Fibroblast of mammary gland (primary cell): Measurements from ENCODE around the gene ACTR5.

Experiments used
- DNase-seq: peaks from one replicate; pipeline ENCODE4 v3.0.0-alpha.2; 2010; ENCODE audit warnings: low read depth
- H3K4me3 ChIP-seq: 2 replicates; pipeline ENCODE4 v1.5.1; 2011; ENCODE audit warnings: low read depth, mild to moderate bottlenecking, low read length, moderate library complexity; ENCODE audit not compliant: control insufficient read depth
- TF ChIP-seq, protein P1 (sequence below): conservative IDR thresholded peaks from 2 replicates; pipeline ENCODE4 v1.5.1; 2011; ENCODE audit warnings: low read depth, low read length, inconsistent platforms; ENCODE audit not compliant: control insufficient read depth, insufficient read depth

ACTR5 gene

DNA sequence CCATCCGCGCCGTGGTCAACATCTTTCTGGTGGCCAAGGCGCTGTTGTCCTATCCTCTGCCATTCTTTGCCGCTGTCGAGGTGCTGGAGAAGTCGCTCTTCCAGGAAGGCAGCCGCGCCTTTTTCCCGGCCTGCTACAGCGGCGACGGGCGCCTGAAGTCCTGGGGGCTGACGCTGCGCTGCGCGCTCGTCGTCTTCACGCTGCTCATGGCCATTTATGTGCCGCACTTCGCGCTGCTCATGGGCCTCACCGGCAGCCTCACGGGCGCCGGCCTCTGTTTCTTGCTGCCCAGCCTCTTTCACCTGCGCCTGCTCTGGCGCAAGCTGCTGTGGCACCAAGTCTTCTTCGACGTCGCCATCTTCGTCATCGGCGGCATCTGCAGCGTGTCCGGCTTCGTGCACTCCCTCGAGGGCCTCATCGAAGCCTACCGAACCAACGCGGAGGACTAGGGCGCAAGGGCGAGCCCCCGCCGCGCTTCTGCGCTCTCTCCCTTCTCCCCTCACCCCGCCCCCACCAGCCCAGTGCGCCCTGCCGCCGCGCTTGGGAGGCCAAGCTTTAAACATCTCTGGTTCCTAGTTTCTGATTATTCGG, 20.0 kb upstream of the ACTR5 start:
- DNase-seq, result no peak
- TF ChIP-seq, protein P1, sequence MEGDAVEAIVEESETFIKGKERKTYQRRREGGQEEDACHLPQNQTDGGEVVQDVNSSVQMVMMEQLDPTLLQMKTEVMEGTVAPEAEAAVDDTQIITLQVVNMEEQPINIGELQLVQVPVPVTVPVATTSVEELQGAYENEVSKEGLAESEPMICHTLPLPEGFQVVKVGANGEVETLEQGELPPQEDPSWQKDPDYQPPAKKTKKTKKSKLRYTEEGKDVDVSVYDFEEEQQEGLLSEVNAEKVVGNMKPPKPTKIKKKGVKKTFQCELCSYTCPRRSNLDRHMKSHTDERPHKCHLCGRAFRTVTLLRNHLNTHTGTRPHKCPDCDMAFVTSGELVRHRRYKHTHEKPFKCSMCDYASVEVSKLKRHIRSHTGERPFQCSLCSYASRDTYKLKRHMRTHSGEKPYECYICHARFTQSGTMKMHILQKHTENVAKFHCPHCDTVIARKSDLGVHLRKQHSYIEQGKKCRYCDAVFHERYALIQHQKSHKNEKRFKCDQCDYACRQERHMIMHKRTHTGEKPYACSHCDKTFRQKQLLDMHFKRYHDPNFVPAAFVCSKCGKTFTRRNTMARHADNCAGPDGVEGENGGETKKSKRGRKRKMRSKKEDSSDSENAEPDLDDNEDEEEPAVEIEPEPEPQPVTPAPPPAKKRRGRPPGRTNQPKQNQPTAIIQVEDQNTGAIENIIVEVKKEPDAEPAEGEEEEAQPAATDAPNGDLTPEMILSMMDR, result no peak
- H3K4me3 ChIP-seq, result no peak overlapping the region

- H3K4me3 ChIP-seq, result no peak overlapping the region
- DNase-seq, result no peak
- TF ChIP-seq, protein P1, result no peak
These were observed 19.2 kb upstream of the ACTR5 start for GRCh38 chr20:38728911-38729642.

DNA sequence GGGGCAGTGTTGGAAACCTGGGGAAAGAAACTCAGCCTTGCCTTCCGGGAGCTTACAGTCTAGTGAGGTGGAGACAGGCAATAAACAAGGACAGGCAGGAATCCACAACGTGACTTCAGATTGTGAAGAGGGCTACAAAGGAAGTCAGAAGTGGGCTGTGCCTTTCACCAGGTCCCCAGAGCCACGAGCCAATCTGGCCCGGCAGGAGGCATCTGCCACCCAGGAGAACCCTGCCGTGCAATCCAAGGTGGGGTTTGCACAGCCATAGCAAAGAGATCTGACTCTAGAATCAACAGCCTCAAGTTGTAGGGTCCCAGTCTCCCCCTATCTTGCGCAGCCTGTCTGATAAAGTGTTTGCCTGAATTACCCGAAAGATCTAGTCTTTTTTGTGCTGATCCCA, 18.5 kb upstream of the ACTR5 start:
- TF ChIP-seq, protein P1, result no peak
- H3K4me3 ChIP-seq, result no peak overlapping the region
- DNase-seq, result no peak

GRCh38 chr20:38730167-38730988, 17.9 kb upstream of the ACTR5 start:
- no peak for DNase-seq
- no peak overlapping the region for H3K4me3 ChIP-seq
- TF ChIP-seq, protein P1, result no peak

DNA sequence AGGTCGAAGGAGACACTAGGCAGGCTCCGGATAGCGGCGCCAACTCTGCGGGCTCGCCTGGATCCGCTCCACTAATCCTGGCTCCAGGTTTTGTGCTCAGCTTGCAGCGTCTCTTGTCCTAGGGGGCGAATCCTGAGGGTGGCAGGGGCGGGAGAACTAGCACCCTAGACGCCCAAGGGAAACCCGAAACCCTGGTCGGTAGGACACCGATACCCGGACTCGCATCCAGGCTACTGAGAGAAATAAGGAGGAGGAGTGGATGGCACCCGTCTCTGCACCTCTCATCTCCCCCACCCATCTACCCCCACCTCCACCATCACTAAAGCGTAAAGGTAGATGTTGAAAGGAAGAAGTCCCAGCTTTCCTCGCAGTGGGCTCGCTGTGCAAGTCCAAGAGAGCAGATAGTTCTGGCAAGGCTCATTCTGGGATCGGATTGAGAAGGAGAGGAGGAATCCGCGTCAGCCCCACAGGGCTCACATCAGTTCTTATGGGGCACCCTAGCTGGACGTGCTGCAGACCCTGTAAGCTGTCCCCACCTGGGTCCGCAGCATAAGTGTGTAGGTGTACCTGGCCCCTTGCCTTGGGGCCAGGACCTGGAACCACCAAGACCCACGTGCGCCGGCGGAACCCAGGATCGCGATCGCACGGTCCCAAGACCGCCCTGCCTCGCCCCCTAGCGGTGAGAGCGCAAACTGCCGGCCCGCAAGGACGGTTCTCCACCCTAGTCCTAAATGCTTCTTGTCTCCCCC, 17.1 kb upstream of the ACTR5 start:
- no peak overlapping the region for H3K4me3 ChIP-seq
- peak; percentile 51 for DNase-seq
- TF ChIP-seq, protein P1, result peak; percentile 87

DNA sequence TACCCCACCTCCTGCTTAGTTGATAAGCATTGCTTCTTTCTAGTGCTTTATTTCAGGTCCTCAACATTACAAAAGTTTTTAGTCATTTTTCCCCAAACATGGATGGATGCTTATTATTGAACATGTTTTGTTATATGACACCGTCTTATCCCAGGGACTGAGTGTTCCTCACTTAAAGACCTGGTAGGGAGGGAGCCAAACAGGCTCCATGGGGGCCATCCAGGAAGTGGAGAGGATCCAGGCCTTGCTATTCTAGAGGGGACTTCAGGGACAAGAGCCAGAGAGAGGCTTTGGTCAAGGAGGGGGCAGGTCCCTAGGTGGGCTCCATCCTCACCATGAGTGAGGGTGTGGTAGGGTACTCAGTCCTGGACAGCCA, 16.5 kb upstream of the ACTR5 start:
- TF ChIP-seq, protein P1, result no peak
- no peak for DNase-seq
- no peak overlapping the region for H3K4me3 ChIP-seq
